NCI-H774 (cell line): ENCODE results near the gene AEBP2.

ENCODE experiments used
- DNase-seq: peaks from one replicate; lab custom pipeline; 2025; lab: John Stamatoyannopoulos, UW

The AEBP2 gene

GRCh38 chr12:19553175-19553574 is 113.9 kb downstream of the AEBP2 start:
- DNase-seq = no peak

GRCh38 chr12:19561411-19561961 is 122.2 kb downstream of the AEBP2 start:
- DNase-seq = no peak
